HepG2 (cell line): ENCODE measurements around the gene MED9. TPM values are rescaled to one million over a fixed set of nuclear protein-coding genes. Genes with fewer than 3 reads are reported as not detected.

ENCODE experiments used
- ETV5 ChIP-seq: IDR thresholded peaks from 2 replicates; pipeline ENCODE4 v1.6.1; 2018; ENCODE audit warnings: missing biosample characterization, missing genetic modification reagents, inconsistent platforms, borderline replicate concordance
- KAT7 ChIP-seq: IDR thresholded peaks from 2 replicates; pipeline ENCODE4 v1.6.1; 2018; ENCODE audit warnings: borderline replicate concordance, missing compliant biosample characterization
- LCORL ChIP-seq, 2 experiments: fragments of 450-650 bp in 1 of 2; sonication (generic) in 1 of 2; formaldehyde crosslinking in 1 of 2; IDR thresholded peaks; 2 replicates each; pipeline versions ENCODE4 v1.5.0 to v1.6.1; 2017 to 2020; ENCODE audit warnings: antibody characterized with exemption in 1 of 2, missing genetic modification reagents in 1 of 2
- LRRFIP1 ChIP-seq: sonication (generic); formaldehyde crosslinking; conservative IDR thresholded peaks from 2 replicates; pipeline ENCODE4 v1.4.0; 2020; ENCODE audit warnings: missing genetic modification reagents
- RFX5 ChIP-seq: IDR thresholded peaks from 2 replicates; pipeline ENCODE4 v1.6.1; 2011; ENCODE audit warnings: low read depth, low read length, improper control_type of control experiment
- SALL1 ChIP-seq: sonication (generic); formaldehyde crosslinking; IDR thresholded peaks from 2 replicates; pipeline ENCODE4 v1.8.0; 2022; ENCODE audit warnings: mild to moderate bottlenecking, missing genetic modification reagents
- SIX1 ChIP-seq: sonication (generic); formaldehyde crosslinking; IDR thresholded peaks from 2 replicates; pipeline ENCODE4 v1.4.0; 2020; ENCODE audit warnings: missing genetic modification reagents, borderline replicate concordance
- SP140L ChIP-seq: sonication (generic); formaldehyde crosslinking; IDR thresholded peaks from 2 replicates; pipeline ENCODE4 v1.4.0; 2020; ENCODE audit warnings: missing genetic modification reagents, borderline replicate concordance
- TBP ChIP-seq: sonication (generic); formaldehyde crosslinking; IDR thresholded peaks from 2 replicates; pipeline ENCODE4 v1.5.0; 2020; ENCODE audit warnings: missing genetic modification reagents
- ZBTB8A ChIP-seq: sonication (generic); formaldehyde crosslinking; IDR thresholded peaks from 2 replicates; pipeline ENCODE4 v1.4.0; 2020; ENCODE audit warnings: mild to moderate bottlenecking, low read depth, missing genetic modification reagents, borderline replicate concordance
- ZFP41 ChIP-seq: sonication (generic); formaldehyde crosslinking; IDR thresholded peaks from 2 replicates; pipeline ENCODE4 v1.4.0; 2020; ENCODE audit warnings: mild to moderate bottlenecking, missing genetic modification reagents, borderline replicate concordance
- ZFX ChIP-seq: sonication (generic); formaldehyde crosslinking; IDR thresholded peaks from 2 replicates; pipeline ENCODE4 v1.4.0; 2020; ENCODE audit warnings: mild to moderate bottlenecking, low read depth, missing genetic modification reagents, moderate library complexity
- ZNF367 ChIP-seq: sonication (generic); formaldehyde crosslinking; IDR thresholded peaks from 2 replicates; pipeline ENCODE4 v1.4.0; 2020; ENCODE audit warnings: missing genetic modification reagents, borderline replicate concordance
- ZNF451 ChIP-seq: sonication (generic); formaldehyde crosslinking; IDR thresholded peaks from 2 replicates; pipeline ENCODE4 v1.5.0; 2020; ENCODE audit warnings: mild to moderate bottlenecking, missing genetic modification reagents
- ZNF614 ChIP-seq: IDR thresholded peaks from 2 replicates; pipeline ENCODE4 v1.6.1; 2018; ENCODE audit warnings: missing biosample characterization, missing genetic modification reagents, inconsistent platforms, borderline replicate concordance
- ZNF850 ChIP-seq: sonication (generic); formaldehyde crosslinking; conservative IDR thresholded peaks from 2 replicates; pipeline ENCODE4 v1.9.0; 2021; ENCODE audit warnings: mild to moderate bottlenecking, missing genetic modification reagents
- ZSCAN31 ChIP-seq: sonication (generic); formaldehyde crosslinking; IDR thresholded peaks from 2 replicates; pipeline ENCODE4 v1.5.0; 2020; ENCODE audit warnings: low read depth, mild to moderate bottlenecking, missing genetic modification reagents
- polyA plus RNA-seq, 8 experiments: library from polyadenylated mRNA; depleted of rRNA in 3 of 8; stranded (reverse) in 7 of 8; unstranded in 1 of 8; fragments of >200 nt; fragmentation: Illumina TruSeq in 4 of 8; extraction: Trizol in 4 of 8; gene quantifications; 2 replicates each; pipeline versions ENCODE4 v1.2.1 to v1.2.3, GENCODE V29; 2011 to 2016; ENCODE audit warnings: low read depth in 4 of 8, missing spikeins in 1 of 8, mixed read lengths in 1 of 8; ENCODE audit not compliant: insufficient read depth in 1 of 8
- total RNA-seq, 5 experiments: library from RNA; depleted of rRNA; stranded (reverse); fragments of >200 nt; fragmentation: Illumina TruSeq; extraction: Trizol; gene quantifications; 2 replicates each; pipeline ENCODE4 v1.2.3, GENCODE V29; 2016; ENCODE audit warnings: low read depth in 1 of 5
- TF ChIP-seq, protein P1 (sequence below): sonication (generic); formaldehyde crosslinking; IDR thresholded peaks from 2 replicates; pipeline ENCODE4 v1.5.1; 2020; ENCODE audit warnings: missing genetic modification reagents, mild to moderate bottlenecking, borderline replicate concordance
- TF ChIP-seq, protein P2 (sequence below): sonication (generic); formaldehyde crosslinking; conservative IDR thresholded peaks from 2 replicates; pipeline ENCODE4 v1.5.0; 2020; ENCODE audit warnings: missing genetic modification reagents
- TF ChIP-seq, protein P3 (sequence below): IDR thresholded peaks from 2 replicates; pipeline ENCODE4 v1.6.1; 2012; ENCODE audit warnings: inconsistent platforms
- TF ChIP-seq, protein P4 (sequence below): sonication (generic); formaldehyde crosslinking; IDR thresholded peaks from 2 replicates; pipeline ENCODE4 v1.4.0; 2020; ENCODE audit warnings: low read depth, mild to moderate bottlenecking, missing genetic modification reagents

MED9 gene
- total and polyA plus RNA-seq, 2 of the 13 experiments (the other 11 are each of a cell fraction or from before 2014, with no cell fraction given): 11.9 to 15.1 TPM

DNA sequence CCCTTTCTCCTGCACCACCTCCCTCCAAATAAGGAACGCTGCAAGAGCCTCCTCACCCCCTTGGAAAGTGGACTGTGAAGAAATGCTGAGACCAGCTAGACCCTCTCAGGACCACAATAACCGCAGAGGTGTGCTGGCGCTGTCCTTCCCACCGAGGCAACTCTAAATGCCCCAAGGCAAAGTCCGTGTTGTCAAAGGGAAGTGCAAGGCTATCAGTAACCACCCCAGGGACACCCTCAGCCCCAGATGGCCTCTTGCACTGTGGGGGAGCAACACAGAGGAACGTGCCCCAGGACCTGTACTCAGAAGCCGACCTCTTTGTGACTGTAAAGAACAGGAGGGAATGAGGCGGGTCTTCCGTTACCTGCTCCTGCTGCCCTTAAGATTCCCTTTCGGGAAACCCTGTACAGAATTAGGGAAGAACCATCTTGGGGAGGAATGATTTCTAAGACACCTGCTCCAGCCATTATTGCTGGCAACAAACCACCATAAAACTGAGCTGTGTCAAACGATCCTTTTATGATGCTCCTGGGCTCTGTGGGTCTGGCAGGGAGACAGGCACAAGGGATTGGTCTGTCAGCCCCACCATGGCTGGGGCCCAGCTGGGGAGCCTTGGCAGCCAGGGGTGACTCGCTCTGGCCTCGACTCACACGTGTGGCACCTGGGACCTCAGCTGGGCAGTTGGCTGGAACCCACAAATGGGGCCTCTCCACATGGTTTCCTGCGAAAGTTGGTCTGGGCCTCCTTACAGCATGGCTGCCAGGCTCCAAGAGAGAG, 14.6 kb upstream of the MED9 start (continued):
- TF ChIP-seq, protein P1, sequence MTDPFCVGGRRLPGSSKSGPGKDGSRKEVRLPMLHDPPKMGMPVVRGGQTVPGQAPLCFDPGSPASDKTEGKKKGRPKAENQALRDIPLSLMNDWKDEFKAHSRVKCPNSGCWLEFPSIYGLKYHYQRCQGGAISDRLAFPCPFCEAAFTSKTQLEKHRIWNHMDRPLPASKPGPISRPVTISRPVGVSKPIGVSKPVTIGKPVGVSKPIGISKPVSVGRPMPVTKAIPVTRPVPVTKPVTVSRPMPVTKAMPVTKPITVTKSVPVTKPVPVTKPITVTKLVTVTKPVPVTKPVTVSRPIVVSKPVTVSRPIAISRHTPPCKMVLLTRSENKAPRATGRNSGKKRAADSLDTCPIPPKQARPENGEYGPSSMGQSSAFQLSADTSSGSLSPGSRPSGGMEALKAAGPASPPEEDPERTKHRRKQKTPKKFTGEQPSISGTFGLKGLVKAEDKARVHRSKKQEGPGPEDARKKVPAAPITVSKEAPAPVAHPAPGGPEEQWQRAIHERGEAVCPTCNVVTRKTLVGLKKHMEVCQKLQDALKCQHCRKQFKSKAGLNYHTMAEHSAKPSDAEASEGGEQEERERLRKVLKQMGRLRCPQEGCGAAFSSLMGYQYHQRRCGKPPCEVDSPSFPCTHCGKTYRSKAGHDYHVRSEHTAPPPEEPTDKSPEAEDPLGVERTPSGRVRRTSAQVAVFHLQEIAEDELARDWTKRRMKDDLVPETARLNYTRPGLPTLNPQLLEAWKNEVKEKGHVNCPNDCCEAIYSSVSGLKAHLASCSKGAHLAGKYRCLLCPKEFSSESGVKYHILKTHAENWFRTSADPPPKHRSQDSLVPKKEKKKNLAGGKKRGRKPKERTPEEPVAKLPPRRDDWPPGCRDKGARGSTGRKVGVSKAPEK (CRISPR knock-in tag): no peak; the same call in 1 of the 2 replicates
- TF ChIP-seq KAT7 (CRISPR knock-in tag) (no peak), ZNF614 (0 out of 2 replicates have a peak, but pooled peaks have one; percentile 52), SP140L (CRISPR knock-in tag) (no peak), LRRFIP1 (CRISPR knock-in tag) (no peak), ZFP41 (CRISPR knock-in tag) (no peak), ZFX (CRISPR knock-in tag) (peak; percentile 53; the same call in 1 of the 2 replicates), LCORL (IDR thresholded peaks at IDR 0.05) (no peak), LCORL (CRISPR knock-in tag; IDR thresholded peaks at IDR 0.05) (peak; percentile 77; the same call in 1 of the 2 replicates), RFX5 (no peak), ZBTB8A (CRISPR knock-in tag) (no peak), ZNF367 (CRISPR knock-in tag) (no peak), TBP (CRISPR knock-in tag) (no peak), SIX1 (CRISPR knock-in tag) (peak; percentile 55; the same call in 1 of the 2 replicates), SALL1 (CRISPR knock-in tag) (peak; percentile 95), ZSCAN31 (CRISPR knock-in tag) (peak; percentile 33; the same call in 1 of the 2 replicates), ZNF850 (CRISPR knock-in tag) (no peak), ETV5 (CRISPR knock-in tag) (peak; percentile 96), ZNF451 (CRISPR knock-in tag) (0 out of 2 replicates have a peak, but pooled peaks have one; percentile 53)
- TF ChIP-seq, protein P2, sequence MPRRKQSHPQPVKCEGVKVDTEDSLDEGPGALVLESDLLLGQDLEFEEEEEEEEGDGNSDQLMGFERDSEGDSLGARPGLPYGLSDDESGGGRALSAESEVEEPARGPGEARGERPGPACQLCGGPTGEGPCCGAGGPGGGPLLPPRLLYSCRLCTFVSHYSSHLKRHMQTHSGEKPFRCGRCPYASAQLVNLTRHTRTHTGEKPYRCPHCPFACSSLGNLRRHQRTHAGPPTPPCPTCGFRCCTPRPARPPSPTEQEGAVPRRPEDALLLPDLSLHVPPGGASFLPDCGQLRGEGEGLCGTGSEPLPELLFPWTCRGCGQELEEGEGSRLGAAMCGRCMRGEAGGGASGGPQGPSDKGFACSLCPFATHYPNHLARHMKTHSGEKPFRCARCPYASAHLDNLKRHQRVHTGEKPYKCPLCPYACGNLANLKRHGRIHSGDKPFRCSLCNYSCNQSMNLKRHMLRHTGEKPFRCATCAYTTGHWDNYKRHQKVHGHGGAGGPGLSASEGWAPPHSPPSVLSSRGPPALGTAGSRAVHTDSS (CRISPR knock-in tag): no peak
- TF ChIP-seq, protein P3, sequence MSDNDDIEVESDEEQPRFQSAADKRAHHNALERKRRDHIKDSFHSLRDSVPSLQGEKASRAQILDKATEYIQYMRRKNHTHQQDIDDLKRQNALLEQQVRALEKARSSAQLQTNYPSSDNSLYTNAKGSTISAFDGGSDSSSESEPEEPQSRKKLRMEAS: peak; percentile 55
- TF ChIP-seq, protein P4, sequence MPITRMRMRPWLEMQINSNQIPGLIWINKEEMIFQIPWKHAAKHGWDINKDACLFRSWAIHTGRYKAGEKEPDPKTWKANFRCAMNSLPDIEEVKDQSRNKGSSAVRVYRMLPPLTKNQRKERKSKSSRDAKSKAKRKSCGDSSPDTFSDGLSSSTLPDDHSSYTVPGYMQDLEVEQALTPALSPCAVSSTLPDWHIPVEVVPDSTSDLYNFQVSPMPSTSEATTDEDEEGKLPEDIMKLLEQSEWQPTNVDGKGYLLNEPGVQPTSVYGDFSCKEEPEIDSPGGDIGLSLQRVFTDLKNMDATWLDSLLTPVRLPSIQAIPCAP (CRISPR knock-in tag): no peak
